Type B pancreatic cell (in vitro differentiated cells): Measurements from ENCODE around the gene ZBTB7B. TPM values are rescaled to one million over a fixed set of nuclear protein-coding genes. Genes with fewer than 3 reads are reported as not detected.
"Not testable (repeated sequence)": the region's sequence is repeated elsewhere in the genome, so short reads cannot be mapped to it uniquely, and the experiment has no call there.

Experiments
- DNase-seq: peaks from one replicate; pipeline ENCODE4 v3.0.0; 2021; ENCODE audit warnings: mixed read lengths; ENCODE audit not compliant: unreplicated experiment; ENCODE audit errors: extremely low spot score
- H3K27ac Mint-ChIP-seq: 2 replicates; pipeline ENCODE4 v1.8.0; 2021; ENCODE audit warnings: mild to moderate bottlenecking, mixed read lengths
- H3K27me3 Mint-ChIP-seq: 2 replicates; pipeline ENCODE4 v1.8.0; 2021; ENCODE audit warnings: mixed read lengths
- H3K36me3 Mint-ChIP-seq: 2 replicates; pipeline ENCODE4 v1.8.0; 2021; ENCODE audit warnings: mixed read lengths
- H3K4me1 Mint-ChIP-seq: one replicate; pipeline ENCODE4 v1.8.0; 2021; ENCODE audit warnings: mixed read lengths; ENCODE audit not compliant: unreplicated experiment
- H3K4me3 Mint-ChIP-seq: 2 replicates; pipeline ENCODE4 v1.8.0; 2021; ENCODE audit warnings: mild to moderate bottlenecking, mixed read lengths
- H3K9me3 Mint-ChIP-seq: 2 replicates; pipeline ENCODE4 v1.8.0; 2021; ENCODE audit warnings: mixed read lengths
- CTCF ChIP-seq: fragments of 200-600 bp; sonication (generic); conservative IDR thresholded peaks from 2 replicates; pipeline ENCODE4 v1.5.0; 2021; ENCODE audit warnings: antibody characterized with exemption, mild to moderate bottlenecking
- total RNA-seq: library from RNA; stranded (reverse); gene quantifications from 2 replicates; pipeline ENCODE4 v1.2.1, GENCODE V29; 2021; ENCODE audit warnings: low replicate concordance

The ZBTB7B gene
- total RNA-seq, 1 donor from 2014 or later, result 38.1 TPM

DNA sequence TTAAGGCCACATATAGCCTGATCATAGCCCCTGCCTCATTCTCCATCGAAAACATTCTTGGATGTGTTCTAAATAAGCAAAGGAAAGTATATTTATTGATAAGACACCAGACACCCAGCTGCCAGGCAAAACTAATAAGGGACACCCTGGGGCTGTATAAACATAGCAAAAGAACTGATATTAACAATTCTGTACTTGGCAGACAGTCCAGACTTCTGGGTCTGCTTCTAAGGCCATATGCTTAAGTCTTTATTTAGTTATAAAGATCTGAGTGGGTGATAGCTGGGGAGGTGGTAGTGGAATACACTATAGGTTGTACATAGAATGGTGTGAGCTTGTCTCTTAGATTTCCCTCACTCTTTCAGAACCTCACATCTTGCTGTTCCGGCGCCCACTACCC, 24.2 kb upstream of the ZBTB7B start:
- DNase-seq, result no peak
- H3K27ac Mint-ChIP-seq, result no peak overlapping the region
- H3K36me3 Mint-ChIP-seq, result peaks cover 4% of the 10 kb centered on the region
- TF ChIP-seq CTCF, result no peak
- H3K4me3 Mint-ChIP-seq, result no peak overlapping the region
- H3K9me3 Mint-ChIP-seq, result no peaks in the 10 kb centered on the region
- H3K4me1 Mint-ChIP-seq, result peaks cover 7% of the 10 kb centered on the region
- H3K27me3 Mint-ChIP-seq, result no peaks in the 10 kb centered on the region

GRCh38 chr1:154982341-154982740, 20.3 kb upstream of the ZBTB7B start:
- H3K4me1 Mint-ChIP-seq, result no peaks in the 10 kb centered on the region
- no peak overlapping the region for H3K27ac Mint-ChIP-seq
- no peak overlapping the region for H3K4me3 Mint-ChIP-seq
- no peak for DNase-seq
- no peak for TF ChIP-seq CTCF
- H3K27me3 Mint-ChIP-seq, result no peaks in the 10 kb centered on the region
- no peaks in the 10 kb centered on the region for H3K9me3 Mint-ChIP-seq
- peaks cover 4% of the 10 kb centered on the region for H3K36me3 Mint-ChIP-seq

DNA sequence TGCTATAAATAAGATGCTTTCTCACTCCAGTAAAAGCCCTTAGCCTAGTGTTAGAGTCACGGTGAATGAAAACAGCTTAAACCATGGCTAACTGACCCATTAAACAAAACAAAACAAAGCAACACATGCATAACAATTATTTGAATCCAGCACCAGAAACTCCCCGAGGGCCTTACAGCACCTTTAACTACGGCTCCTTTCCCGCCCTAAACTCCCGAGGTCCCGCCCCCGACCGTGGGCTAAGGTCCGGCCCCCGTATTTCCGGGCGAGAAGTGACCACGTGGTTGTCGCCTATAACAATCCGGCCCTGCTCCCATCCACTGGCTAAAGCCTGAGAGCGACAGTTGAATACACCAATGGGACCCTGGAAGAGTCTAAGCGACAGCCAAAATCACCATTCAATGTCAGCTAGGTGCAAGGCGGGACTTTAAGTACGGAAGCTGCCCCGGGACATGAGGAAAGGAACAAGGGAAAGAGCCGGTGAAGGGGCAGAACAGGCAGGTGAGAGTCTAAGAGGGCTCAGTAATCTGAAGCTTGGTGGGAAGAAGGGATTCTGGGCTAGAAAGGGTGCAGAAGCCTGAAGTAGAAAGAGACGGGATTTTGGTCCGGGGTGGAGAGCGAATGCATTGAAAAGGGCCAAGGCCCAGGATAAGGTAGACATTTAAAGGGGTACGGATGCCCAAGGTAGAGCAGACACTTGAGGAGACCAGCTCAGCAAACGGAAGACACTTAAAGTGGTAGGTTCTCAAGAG, 19.5 kb upstream of the ZBTB7B start, which contains the start of gene FLAD1:
TSS of gene FLAD1 (plus strand) at position 448 of the 752 bp plus-strand sequence. CDS start 351 bp downstream, outside the sequence.
- H3K36me3 Mint-ChIP-seq, result peaks cover 4% of the 10 kb centered on the region
- H3K27me3 Mint-ChIP-seq, result no peaks in the 10 kb centered on the region
- no peak within 1 kb of the TSS for H3K4me3 Mint-ChIP-seq
- no peak for TF ChIP-seq CTCF
- H3K9me3 Mint-ChIP-seq, result no peaks in the 10 kb centered on the region
- no peaks in the 10 kb centered on the region for H3K4me1 Mint-ChIP-seq
- no peak within 1 kb of the TSS for H3K27ac Mint-ChIP-seq
- peak; percentile 94 for DNase-seq

- peaks cover 5% of the 10 kb centered on the region for H3K36me3 Mint-ChIP-seq
- H3K9me3 Mint-ChIP-seq, result no peaks in the 10 kb centered on the region
- no peak for DNase-seq
- H3K27me3 Mint-ChIP-seq, result no peaks in the 10 kb centered on the region
- no peak overlapping the region for H3K27ac Mint-ChIP-seq
- TF ChIP-seq CTCF, result no peak
- H3K4me1 Mint-ChIP-seq, result peaks cover under 1% of the 10 kb centered on the region
- no peak overlapping the region for H3K4me3 Mint-ChIP-seq
These were observed 18.7 kb upstream of the ZBTB7B start for GRCh38 chr1:154983776-154984466.

DNA sequence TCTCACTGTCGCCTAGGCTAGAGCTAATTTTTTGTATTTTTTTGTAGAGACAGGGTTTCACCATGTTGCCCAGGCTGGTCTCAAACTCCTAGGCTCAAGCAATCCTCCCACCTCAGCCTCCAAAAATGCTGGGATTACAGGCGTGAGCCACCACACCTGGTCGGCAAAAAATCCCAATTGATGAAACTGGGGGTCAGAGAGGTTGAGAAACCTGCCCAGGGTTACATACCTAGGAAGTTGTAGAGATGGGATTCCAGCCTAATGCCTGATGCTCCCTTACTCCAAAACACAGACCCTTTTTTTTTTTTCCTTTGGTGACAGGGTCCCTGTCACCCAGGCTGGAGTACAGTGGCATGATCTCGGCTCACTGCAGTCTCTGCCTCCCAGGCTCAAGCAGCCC, 15.9 kb upstream of the ZBTB7B start:
- H3K27ac Mint-ChIP-seq, H3K36me3 Mint-ChIP-seq, H3K27me3 Mint-ChIP-seq, H3K9me3 Mint-ChIP-seq, H3K4me1 Mint-ChIP-seq, H3K4me3 Mint-ChIP-seq, DNase-seq: not testable (repeated sequence)

- H3K4me3 Mint-ChIP-seq, result no peak overlapping the region
- no peaks in the 10 kb centered on the region for H3K9me3 Mint-ChIP-seq
- H3K27ac Mint-ChIP-seq, result no peak overlapping the region
- DNase-seq, result no peak
- H3K27me3 Mint-ChIP-seq, result no peaks in the 10 kb centered on the region
- peaks cover 4% of the 10 kb centered on the region for H3K36me3 Mint-ChIP-seq
- no peak for TF ChIP-seq CTCF
- peaks cover 4% of the 10 kb centered on the region for H3K4me1 Mint-ChIP-seq
These were observed 15.3 kb upstream of the ZBTB7B start for GRCh38 chr1:154987326-154987725.
